ENCODE data around the gene DYSF.
A peak's percentile ranks its signal among the peaks of the same experiment; 100 is the strongest.

DYSF gene

DNA sequence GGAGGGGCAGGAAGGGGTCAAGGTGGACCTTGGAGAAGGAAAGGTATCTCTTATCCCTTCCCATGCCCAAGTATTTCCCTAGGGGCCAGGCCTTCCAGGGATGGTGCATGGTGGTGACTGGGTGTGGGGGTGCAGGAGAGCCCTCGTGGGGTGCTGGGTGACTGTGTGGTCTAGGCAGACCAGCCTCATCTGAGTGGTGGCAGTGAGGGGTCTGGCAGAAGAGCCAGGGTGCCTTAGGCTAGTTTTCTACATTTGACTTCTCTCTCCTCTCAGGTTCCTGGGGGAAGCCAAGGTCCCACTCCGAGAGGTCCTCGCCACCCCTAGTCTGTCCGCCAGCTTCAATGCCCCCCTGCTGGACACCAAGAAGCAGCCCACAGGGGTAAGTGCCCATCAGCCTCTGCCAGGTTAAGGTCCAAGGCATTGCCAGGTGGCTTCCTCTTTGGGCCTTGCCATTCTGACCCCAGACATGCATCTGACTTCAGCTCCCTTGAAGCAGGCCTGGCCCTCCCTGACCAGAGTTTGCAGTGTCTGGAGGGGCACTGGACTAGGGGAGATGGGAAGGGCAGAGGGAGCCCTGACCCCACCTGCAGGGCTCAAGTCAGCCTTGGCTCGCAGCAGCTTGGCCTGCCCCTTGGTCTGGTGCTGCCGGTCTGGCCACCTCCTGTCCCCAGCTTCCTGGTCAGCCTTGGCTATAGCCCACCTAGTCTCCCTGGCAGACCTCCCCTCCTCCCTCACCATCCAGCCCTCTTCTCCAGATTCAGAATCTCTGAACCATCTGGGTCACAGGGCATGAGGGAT is 49.8 kb downstream of the DYSF start:
- DNase-seq: no peak

DNA sequence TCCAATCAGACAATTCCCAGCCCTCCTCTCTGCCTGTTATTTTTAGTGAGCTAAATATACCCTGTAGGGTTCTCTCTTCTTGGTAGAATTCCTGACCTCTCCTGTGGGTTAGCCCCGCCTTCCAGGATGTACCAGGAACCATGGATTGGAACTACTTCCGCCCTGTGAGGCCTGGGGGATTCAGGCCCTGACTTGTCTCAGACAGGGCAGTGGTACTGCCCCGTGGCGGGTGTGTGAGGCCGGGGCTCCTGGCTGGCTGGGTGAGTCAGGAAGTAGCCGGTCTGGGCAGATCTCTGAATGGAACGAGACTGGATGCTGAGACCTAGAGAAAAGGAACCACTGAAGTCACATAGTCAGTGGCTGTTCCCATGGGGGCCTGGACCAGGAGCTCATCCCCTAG is 50.5 kb downstream of the DYSF start:
- no peak for DNase-seq

DNA sequence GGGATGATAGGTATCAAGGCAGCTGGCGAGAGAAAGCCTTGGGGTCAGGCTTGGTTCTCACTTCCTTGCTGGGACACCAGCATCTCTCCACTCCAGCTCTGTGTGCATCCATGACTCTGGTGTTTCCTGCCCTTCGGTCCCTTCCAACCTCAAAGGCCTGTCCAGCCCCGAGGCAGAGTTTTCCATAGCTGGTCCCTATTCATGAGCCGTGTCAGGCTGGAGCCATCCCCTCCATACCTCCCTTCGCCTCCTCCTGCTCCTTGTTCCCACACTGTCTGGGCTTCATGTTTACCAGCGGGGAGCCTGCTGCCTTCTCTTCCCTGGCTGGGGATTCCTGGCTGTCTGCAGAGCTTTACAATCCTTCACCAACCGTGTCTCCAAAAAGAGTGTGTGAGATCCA is 51.2 kb downstream of the DYSF start:
- no peak for DNase-seq

DNA sequence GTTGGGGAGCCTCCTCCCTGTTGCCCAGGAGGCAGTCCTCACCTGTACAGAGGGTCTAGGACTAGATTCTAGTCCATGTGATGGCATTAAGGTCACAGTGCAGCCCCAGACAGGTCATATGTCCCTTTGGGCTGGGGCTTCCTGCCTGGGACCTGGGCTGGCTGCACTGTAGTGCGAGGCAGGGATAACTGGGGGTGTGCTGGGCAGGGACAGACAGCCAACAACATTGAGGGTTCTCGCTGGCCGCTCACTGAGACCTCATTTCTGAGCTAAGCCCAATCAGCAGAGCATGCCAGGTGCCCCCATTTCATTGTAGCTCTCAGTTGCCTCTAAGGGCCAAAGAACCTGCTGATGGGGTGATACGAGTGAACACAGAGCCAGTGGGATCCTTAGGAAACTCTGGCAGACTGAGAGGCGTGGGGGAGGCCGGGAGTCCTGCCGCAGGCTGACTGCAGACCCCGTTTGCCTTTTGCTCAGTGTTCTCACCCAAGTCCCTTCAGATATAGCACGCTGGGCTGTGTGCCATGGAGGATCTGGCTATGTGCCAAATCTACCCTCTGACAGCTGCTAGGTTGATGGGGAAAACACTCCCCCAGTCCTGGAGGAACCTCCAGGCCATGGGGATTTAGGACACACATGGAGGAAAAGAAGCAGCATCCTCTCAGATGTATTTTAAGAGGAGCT is 51.9 kb downstream of the DYSF start:
- DNase-seq: no peak

DNA sequence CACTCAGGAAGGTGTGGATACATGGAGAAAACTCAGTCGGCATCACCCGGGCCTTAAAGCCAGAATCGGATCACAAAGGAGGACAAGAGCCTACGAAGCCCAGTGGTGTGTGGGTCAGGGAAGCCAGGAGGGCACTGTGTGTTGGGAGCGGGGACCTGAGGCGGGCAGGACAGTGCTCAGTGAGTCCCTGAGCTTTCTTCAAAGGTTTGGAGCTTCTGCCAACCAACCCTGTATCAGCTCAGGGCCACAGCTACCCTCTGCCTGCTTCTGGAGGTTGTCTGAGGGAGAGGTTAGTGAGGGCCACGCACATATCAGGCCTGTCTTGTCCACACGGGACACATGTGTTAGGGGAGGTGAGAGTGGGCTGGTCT is 52.4 kb downstream of the DYSF start:
- DNase-seq: no peak

DNA sequence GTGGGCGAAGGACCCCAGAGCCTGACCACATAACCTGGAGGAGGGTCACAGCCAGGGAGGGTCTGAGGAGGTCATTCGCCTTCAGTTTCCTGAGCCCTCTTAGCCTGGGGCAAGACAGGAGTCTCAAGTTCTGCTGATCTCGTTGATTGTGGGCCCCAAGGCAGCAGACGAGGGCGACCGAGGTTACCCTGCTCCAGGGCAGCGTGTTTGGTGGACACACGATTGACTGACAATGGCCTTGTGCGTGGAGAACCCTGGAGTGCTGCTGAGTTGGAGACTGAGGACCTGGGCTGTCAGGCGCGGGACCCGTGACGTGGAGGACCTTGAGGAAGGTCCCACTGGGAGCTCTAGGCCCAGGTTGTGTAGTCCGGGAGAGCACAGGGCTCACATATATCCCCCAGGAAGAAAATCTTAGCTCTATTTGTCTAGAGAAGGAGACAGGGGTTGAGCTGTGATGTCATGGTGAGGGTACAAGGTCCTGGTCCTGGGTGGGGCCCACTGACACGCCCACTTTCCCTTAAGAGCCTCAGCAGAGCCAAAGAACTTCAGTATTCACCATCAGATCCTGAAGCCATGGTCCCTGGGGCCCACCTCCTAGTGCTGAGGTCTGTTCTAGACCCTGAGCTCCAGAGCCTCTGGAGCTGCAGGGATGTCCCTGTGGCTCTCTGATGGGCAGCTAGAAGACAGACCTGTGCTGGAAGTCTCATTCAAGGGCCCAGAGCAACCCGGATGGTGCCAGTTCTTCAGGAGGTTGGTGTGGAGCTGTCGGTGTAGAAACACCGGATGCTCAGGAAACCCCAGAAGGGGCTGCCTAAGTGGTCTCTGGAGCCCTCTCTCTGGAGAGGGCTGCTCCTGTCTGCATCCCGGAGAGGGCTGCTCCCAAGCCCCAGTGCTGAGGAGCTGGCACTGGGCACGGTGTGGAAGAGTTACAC is 53.1 kb downstream of the DYSF start:
- no peak for DNase-seq

DNA sequence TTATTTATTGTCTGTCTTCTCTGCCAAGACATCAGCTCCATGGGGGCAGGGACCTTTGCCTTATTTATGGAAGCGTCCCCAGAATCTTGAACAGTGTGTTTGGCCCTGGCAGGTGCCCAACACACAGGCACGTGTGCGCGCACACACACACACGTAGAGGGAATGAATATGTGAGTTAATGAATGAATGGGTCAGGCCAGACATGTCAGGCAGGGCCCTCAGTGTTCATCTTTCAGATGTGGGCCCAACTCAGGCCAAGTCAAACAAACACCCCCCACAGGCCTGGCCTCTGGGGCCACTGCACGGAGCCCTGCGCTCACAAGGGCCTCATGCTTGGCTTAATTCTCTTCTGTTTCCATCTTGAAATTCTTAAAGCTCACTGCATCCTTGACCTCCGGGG is 54.1 kb downstream of the DYSF start:
- no peak for DNase-seq

DNA sequence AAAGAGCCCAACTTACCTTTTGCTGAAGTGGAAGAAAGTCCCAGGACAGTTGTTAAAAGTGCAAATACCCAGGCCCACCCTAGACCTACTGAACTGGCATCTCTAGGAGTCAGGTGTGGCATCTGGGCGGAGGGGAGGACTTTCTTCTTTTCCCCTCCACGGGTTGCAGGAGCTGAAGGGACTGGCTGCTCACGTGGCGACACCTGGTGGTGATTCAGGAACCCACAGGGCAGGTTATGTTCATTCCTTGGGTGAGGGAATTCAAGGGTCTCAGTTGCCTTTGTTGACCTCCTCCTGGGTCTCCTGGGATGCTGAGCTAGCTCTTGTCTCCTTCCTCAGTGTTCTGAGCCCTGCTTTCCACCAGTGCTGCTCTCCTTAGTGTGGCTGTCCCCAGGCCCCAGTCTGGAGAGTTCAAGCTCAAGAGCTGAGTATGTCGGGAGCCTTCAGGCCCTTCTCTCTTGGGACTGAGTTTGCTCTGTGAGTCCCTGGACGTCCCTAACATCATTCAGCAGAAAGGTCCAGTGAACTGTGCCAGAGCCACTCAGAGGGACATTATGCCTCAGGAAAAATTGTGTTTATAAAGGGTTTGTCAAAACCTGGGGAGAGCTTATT is 56.9 kb downstream of the DYSF start:
- DNase-seq: peak; percentile 52

DNA sequence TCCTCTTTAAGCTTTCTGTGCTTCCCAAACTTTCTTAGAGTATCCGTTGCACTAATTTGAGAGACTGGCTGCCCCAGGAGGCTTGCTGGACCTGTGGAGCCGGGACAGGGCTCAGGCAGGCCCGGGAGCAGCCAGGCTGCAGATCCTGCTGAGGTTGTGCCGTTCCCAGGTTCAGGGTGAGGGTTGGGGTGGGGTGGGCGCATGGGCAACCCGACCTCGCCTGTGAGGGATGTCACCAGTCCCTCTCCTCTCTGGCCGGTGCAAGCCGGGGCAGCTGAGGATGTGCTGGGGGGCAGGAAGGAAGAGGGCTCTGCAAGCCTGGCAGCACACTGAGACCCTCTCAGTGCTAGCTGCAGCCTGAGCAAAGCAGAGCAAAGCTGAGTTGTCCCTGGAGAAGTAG is 57.6 kb downstream of the DYSF start:
- DNase-seq: no peak

DNA sequence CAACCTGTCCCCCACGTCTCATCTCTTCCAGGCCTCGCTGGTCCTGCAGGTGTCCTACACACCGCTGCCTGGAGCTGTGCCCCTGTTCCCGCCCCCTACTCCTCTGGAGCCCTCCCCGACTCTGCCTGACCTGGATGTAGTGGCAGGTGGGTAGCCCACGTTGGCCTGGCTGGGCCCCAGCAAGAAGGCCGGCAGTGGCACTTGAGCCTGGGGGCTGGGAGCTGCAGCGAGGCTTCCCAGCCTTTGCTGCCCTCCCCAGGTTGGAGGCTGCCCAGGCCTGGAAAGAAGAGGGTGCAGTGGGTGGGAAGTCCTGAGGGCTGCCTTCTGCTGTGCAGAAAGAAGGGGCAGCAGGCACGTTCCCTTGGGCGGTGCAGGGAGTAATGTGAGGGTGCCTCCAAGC is 58.4 kb downstream of the DYSF start:
- DNase-seq: no peak

DNA sequence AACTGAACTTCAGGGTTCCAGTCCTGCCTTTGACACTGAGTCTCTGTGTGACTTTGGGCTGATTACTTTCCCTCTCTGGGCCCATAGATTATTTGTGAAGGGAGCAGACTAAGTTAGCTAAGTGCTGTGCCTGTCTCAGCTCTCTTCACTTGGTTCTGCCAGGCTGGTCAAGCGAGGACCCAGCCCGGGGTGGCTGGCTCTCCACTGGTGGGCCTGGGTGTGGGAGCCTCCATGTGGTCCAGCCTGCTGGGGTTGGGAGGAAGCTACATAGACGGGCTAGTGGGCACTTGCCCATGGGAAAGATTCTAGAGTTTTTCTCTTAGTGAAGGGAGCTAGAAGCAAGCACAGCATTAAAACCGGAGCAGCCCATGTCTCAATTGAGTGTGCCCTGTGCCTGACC is 59.0 kb downstream of the DYSF start:
- no peak for DNase-seq

DNA sequence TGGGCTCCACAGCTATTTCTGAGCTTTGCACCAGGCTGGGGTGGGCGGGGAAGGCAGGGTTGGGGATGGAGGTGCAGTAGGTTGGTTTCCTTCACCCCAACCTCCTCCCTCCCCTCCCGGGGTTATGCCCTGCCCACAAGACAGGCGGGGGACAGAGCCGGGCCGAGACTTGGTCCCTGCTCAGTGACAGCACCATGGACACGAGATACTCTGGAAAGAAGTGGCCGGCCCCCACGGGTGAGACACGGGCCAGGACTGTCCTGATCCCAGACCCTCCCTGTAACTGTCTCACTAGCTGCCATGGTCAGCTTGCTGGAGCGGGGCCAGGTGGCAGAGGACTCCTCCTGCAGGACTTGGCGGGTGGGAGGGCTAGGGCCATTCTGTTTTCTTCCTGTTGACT is 59.7 kb downstream of the DYSF start:
- DNase-seq: no peak

DNA sequence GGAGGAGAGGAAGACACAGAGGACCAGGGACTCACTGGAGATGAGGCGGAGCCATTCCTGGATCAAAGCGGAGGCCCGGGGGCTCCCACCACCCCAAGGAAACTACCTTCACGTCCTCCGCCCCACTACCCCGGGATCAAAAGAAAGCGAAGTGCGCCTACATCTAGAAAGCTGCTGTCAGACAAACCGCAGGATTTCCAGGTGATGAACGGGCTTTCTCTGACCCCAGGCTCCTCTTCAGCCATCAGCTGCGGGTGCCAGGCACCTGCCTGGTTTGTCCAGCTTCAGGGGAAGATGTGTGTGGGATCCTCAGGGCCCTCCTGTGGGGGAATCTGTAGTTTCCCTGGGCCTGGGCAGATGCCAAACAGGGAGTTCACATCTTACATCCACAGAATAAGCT is 60.4 kb downstream of the DYSF start:
- DNase-seq: no peak

DNA sequence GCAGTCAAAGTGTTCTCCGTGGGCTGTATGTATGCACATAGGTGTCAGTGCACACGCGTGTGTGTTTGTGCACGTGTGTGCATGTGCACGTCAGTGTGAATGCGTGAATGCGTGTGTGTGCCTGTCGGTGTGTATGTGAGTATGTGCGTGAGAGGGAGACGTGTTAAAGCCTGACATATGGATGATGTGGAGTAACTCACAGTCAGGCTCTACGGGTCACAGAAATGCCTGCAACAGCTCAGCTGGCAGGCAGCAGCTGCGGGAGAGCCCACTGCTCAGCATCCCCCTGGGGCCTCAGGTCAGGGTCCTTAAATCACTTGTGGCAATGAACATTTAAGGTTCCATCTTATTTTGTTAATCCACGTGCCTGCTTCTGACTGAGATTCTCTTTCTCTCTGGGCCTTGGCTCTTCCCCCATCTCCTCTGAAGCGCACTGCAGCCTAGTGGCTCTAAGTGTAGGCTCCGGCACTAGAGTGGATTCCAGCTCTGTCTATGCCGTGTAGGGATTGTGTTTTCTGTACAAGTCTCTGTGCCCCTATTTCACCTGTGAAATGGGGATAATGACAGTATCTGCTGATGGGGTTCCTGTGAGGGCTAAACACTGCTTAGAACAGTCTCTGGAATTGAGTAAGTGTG is 63.0 kb downstream of the DYSF start:
- no peak for DNase-seq

DNA sequence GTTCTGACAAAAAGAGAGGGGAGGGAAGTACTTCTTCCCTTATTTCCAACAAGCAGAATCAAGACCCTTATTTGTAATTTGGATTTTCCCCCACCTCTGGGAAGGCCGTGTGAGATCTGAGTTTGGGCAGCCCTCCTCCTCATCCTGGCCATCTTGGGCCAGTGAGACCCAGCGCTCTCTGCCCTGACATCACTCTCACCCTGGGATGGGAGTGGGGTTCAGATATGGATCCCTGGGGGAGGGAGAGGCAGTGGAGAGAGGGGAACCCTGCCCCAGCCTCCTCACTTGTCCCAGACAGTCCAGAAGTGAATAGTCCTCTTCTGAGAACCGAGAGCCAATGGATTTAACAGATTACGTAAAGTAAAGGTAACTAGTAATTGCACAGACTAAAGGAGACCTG is 64.5 kb downstream of the DYSF start:
- no peak for DNase-seq

DNA sequence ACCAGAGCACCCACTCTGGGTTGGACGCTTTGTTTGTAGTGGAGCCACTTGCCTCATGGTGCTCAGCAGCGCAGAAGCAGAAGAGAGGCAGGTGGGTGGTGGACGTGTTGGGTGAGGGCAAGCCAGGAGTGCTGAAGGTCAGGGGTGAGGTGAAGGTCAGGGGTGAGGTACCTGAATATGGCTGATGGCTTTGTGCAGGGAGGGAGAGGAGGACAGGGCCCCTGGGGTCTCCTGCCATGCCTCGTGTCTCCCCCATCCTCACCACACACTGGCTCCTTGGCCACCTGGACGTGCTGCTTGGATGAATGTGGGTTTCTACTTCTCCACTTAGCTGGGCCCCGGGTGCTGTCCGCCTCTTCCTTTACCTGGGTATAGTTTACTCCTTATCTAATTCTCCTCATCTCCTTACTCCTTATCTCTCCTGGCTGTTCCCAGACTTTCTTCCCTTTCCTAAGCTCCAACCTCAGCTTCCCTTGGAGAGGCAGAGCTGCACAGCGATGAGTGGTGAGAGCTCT is 68.1 kb downstream of the DYSF start:
- DNase-seq: no peak

DNA sequence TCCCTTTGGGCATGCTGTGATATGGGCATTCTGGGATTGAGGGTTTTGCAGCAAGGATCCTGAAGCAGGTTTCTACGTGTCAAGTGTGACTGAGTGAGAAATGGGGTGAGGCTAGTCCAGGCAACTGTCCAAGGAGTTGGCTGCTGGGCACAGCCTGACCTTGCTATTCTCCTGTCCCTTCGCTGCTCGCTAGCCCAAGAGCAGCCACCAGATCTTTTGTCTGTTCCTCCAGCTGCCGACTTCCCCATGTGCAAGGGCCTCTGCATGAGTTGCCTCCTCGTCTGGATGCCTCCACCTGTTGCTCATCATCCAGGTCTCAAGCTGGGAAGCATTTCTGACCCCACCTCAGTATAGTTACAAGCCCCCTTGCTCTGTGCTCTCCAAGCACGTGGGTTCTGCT is 71.1 kb downstream of the DYSF start:
- DNase-seq: no peak

DNA sequence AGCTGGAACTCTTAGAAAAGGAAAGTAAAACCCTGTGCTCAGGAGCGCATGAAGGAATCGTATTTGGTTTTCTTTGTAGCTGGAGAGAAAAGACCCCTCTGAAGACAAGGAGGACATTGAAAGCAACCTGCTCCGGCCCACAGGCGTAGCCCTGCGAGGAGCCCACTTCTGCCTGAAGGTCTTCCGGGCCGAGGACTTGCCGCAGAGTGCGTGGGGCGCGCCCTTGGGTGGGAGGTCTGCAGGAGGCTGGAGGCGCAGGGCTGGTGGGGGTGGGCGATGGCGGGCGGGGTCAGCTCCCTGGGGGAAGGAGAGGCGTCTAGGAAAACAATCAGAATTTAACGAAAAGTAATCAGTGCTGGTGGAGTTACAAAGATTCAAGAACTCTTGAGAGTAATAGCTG is 72.8 kb downstream of the DYSF start:
- no peak for DNase-seq

DNA sequence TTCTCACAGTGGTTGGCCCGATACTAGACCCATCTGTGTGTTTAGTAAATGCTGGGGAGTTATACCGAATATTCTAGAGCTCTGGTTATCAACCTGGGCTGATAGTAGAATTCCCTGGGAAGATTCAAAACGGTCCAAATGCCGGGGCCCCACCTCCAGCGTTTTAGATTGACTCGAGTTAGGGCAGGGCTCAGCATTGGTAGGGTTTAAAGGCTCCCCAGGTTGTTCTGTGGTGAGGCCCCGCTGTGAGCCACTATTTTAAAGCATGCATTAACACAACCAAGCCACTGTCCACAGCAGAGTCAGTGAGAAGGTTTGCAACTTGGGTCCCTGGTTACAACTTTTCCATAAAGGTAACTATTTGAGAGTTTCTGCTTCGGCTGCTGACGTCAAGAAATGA is 73.6 kb downstream of the DYSF start:
- no peak for DNase-seq

DNA sequence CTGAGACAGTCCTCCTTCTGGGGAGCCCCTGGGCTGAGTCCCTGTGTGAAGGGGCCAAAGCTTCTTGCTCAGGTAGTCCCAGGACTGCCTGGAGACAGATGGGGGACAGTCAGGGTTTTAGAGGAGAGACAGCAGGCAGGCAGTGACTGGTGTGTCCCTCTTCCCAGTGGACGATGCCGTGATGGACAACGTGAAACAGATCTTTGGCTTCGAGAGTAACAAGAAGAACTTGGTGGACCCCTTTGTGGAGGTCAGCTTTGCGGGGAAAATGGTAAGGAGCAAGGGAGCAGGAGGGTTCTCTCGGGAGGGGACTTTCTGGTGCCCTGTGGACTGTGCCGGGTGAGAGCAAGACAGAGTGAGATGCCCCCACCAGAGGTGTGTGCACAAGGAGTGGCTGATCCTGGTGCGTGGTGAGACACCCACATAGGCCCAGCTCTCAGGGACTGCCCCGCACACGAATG is 74.8 kb downstream of the DYSF start:
- DNase-seq: no peak

DNA sequence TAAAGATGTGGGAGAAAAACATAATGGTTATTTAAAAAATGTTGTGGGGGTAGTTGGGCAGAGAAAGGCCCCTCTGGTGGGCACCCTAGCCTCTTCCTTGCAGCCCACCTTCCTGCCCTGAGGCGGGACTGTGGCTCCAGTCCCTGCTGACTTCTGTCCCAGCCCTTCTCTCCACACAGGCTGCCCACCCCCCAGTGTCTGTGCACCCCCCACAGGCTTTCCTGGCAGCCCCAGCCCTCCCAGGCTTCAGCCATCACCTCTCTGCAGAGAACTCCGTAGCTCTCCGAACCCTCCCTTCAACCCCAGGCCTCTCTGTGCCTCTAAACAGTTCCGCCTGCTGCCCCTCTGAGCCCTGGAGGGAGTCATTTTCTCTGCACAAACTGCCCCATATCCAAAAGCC is 75.4 kb downstream of the DYSF start:
- no peak for DNase-seq

DNA sequence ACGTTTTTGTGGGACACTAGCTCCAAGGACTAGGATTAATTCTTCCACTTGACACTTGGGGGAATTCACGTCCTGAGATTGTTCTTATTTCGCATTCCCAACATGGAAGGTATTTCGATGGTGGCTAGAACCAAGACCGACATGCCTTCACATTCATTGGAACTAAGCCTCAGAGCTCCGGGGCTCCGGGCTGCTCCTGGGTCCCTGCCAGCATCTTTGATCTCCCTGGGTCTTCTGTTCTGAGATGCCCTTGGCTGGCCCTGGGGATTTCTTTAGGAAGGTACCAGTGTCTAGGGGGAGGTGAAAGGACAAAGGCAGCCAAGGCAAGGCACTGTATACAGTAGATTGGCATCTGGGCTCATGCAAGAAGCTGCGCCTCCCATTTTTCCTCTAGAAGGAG is 76.8 kb downstream of the DYSF start:
- DNase-seq: no peak
